HL-60 (cell line): ENCODE measurements around the gene NF1.
"Not testable (repeated sequence)": the region's sequence is repeated elsewhere in the genome, so short reads cannot be mapped to it uniquely, and the experiment has no call there.

Source experiments
- CTCF ChIP-seq: IDR thresholded peaks from one replicate; pipeline ENCODE4 v1.5.1; 2011; ENCODE audit warnings: low read length, control low read depth, inconsistent platforms; ENCODE audit not compliant: insufficient read depth
- POLR2AphosphoS5 ChIP-seq: IDR thresholded peaks from 2 replicates; pipeline ENCODE4 v1.6.1; 2012; ENCODE audit warnings: low read depth
- REST ChIP-seq: IDR thresholded peaks from 2 replicates; pipeline ENCODE4 v1.6.1; 2012; ENCODE audit warnings: low read depth; ENCODE audit not compliant: insufficient replicate concordance
- SPI1 ChIP-seq: IDR thresholded peaks from 2 replicates; pipeline ENCODE4 v1.6.1; 2012; ENCODE audit warnings: low read depth, mild to moderate bottlenecking, borderline replicate concordance

- TF ChIP-seq CTCF, POLR2AphosphoS5, REST, SPI1: not testable (repeated sequence)
These were observed 84.2 kb downstream of the NF1 start for GRCh38 chr17:31178951-31179350.
